Pulmonary artery endothelial cell (primary cell): ENCODE data around the gene ITPR1. TPM values are rescaled to one million over a fixed set of nuclear protein-coding genes. Genes with fewer than 3 reads are reported as not detected.
"Not testable (repeated sequence)": the region's sequence is repeated elsewhere in the genome, so short reads cannot be mapped to it uniquely, and the experiment has no call there.

Experiments
- DNase-seq: peaks from one replicate; pipeline ENCODE4 v3.0.0-alpha.2; 2011; ENCODE audit warnings: low read depth, low spot score
- total RNA-seq: library from RNA; depleted of rRNA; stranded (reverse); fragments of >200 nt; gene quantifications from 2 replicates; pipeline ENCODE4 v1.2.3, GENCODE V29; 2014

The ITPR1 gene
- total RNA-seq, result 15.2 and 20.1 TPM in 2 replicates

DNA sequence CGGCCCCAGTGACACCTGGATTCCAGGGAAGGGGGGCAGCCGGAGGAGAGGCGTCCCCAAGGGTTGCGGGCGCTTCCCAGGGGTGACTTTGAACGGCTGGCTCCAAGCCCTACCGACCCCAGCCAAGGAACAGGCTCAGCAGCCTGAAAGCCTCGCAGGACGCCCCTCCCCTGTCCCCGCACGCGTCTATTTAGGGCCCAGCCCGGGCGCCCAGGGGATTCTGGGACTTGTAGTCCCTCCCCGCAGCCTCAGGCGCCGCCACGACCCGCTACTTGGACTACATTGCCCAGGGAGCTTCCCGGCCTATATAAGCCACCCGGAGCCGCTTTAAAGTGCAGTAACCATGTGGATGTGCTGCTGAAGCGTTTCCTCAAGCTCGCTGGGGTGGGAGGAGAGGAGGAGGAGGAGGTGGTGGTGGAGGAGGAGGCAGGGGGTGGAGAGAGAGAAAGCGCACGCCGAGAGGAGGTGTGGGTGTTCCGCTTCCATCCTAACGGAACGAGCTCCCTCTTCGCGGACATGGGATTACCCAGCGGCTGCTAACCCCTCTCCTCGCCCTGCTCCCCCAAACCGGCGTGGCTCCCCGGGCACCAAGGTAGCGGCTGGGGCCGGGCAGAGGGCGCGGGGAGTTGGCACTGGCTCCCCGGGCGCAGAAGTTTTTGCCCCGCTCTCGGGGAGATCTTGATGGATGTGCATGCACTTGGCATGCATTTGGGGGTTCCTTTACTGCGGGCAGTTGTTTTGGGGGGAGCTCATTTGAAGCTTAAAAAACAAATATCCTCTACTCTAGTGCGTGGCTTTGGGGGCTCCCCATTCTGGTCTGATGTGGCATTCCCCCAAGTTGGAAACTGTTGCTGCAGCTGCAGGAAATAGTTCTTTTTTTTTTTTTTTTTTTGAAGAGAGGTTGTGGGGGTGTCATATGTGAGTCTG, at the start of gene ITPR1:
ITPR1 (plus strand) TSS at position 335 of the 927 bp plus-strand sequence. CDS start 23,144 bp downstream, outside the sequence.
- DNase-seq, result peak; percentile 96

GRCh38 chr3:4447295-4447999, 45.7 kb upstream of the ITPR1 start:
- no peak for DNase-seq

- no peak for DNase-seq
Observed at GRCh38 chr3:4448187-4448586, 45.0 kb upstream of the ITPR1 start.

GRCh38 chr3:4449043-4449805, 43.9 kb upstream of the ITPR1 start:
- no peak for DNase-seq

GRCh38 chr3:4454142-4454541, 39.0 kb upstream of the ITPR1 start:
- no peak for DNase-seq

GRCh38 chr3:4456780-4457179, 36.4 kb upstream of the ITPR1 start:
- DNase-seq, result not testable (repeated sequence)

DNA sequence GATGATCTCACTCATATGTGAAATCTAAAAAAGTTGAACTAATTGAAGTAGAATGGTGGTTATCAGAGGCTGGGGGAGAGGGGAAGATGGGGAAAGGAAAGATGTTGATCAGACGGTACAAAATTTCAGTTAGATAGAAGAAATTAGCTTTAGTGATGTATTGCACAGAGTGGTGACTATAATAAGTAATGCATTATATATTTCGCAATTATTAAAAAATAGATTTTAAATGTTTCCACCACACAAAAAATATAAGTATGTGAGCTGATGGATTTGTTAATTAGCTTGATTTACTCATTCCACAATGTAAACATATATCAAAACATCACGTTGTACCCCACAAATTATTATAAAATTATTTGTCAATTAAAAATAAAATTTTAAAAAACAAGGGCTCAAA, 34.2 kb upstream of the ITPR1 start:
- no peak for DNase-seq

GRCh38 chr3:4460334-4460733, 32.8 kb upstream of the ITPR1 start:
- DNase-seq, result no peak

- DNase-seq, result no peak
Observed at GRCh38 chr3:4461468-4462090, 31.6 kb upstream of the ITPR1 start.

DNA sequence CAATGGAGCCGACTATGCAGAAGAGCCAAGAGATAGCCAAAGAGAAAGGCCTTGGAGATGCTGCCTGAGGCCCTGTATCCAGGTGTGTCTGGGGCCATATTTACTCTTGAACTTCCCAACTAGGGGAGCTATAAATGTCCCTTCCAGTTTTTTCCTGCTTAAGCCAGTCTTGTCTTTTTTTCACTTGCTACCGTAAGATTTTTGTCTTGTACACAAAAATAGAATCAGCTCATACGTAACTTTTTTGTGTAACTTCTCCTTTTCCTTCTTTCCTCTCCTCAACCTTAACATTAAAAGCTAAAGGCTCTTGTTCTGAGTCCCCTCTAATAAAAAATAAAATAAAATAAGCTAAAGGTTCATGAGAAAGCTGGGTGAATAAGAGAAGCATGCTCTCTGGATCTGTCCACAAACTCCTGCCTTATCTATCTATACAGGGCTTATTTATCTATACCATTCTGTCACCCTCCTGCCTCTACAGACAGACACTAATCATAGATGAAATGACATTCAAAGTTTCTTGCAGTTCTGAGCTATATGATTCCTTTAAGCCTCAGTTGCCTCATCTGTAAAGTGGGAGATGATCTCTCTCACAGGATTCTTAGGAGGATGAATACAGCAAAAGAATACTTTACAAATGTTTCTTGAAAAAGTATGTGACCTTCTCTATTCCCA, 30.6 kb upstream of the ITPR1 start:
- DNase-seq, result no peak

- DNase-seq, result no peak
Observed at GRCh38 chr3:4464576-4464975, 28.6 kb upstream of the ITPR1 start.

- peak; percentile 24 for DNase-seq
Observed at GRCh38 chr3:4466741-4467521, 26.2 kb upstream of the ITPR1 start, which contains the start of gene SUMF1. TSS of gene SUMF1 (minus strand) at chr3:4467269. CDS start at chr3:4467245, 24 bp downstream.

DNA sequence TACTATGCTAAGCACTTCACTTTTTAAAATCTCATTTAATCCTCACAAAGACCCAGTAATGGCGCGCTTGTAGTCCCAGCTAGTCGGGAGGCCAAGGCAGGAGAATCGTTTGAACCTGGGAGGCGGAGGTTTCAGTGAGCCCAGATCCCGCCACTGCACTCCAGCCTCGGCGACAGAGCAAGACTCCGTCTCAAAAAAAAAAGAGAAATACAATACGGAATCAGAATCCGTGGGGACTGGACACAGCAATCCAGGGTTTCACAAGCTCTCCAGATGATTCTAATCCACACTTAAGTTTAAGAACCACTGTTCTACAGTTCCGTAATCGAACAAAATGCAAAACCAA, 25.7 kb upstream of the ITPR1 start:
- no peak for DNase-seq

DNA sequence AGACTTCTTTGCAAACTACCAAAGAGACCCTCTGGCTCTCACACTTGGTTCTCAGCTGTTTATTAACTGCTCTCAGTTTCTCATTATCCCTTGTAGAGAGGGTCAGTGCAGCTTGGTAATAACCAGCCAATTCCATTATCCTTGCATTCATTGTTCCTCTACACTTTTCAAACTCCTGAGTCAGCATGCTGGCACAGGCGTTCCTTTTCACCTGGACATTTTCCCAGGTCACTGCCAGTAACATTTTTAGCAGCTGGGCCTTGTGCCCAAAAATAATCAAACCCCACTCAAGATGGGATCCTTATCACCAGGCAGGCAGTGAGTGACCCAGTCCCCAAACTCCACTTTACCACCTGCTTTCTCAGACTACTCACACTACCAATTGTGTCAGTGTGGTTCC, 21.2 kb upstream of the ITPR1 start:
- DNase-seq, result no peak

- DNase-seq, result no peak
Observed at GRCh38 chr3:4472312-4472711, 20.8 kb upstream of the ITPR1 start.

DNA sequence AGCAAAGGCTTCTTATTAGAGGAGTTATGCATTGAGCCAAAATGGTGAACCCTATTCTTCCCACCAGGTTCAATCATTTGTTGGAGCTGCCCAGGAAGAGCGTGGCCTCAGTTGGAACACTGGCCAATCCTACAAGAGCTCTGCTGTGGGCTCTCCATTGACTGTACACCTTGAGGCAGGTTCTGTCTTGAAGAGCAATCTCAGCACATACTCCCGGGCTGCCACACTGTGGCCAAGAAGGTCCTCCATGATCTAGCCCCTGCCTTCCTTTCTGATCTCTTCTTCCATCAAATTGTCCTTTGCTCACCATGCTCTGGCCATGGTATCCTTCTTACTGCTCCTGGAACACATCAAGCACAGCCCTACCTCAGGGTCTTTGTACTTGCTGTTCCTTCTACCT, 20.4 kb upstream of the ITPR1 start:
- no peak for DNase-seq

GRCh38 chr3:4474683-4475490, 18.3 kb upstream of the ITPR1 start:
- peak; percentile 93 for DNase-seq

- no peak for DNase-seq
Observed at GRCh38 chr3:4475804-4476203, 17.3 kb upstream of the ITPR1 start.

- no peak for DNase-seq
Observed at GRCh38 chr3:4476496-4476895, 16.7 kb upstream of the ITPR1 start.
